D721Med (cell line): ENCODE results near the gene CRTC1.
"Not testable (repeated sequence)": the region's sequence is repeated elsewhere in the genome, so short reads cannot be mapped to it uniquely, and the experiment has no call there.

ENCODE experiments used
- DNase-seq: peaks from one replicate; pipeline ENCODE4 v3.0.0; 2011; ENCODE audit warnings: low spot score; ENCODE audit not compliant: insufficient read length
- FAIRE-seq: peaks from 2 replicates; lab custom pipeline; 2011; peaks lifted over from hg19 to GRCh38; lab: Jason Lieb, UNC
- CTCF ChIP-seq: IDR thresholded peaks from 2 replicates; pipeline ENCODE4 v1.5.1; 2012; ENCODE audit warnings: mild to moderate bottlenecking, control low read depth; ENCODE audit not compliant: insufficient read depth; ENCODE audit errors: missing control alignments

The CRTC1 gene

GRCh38 chr19:18677156-18677555 is 6.3 kb upstream of the CRTC1 start:
- DNase-seq (no peak), FAIRE-seq (no peak)
- TF ChIP-seq CTCF, result no peak

- not testable (repeated sequence) for DNase-seq, FAIRE-seq
Measured at GRCh38 chr19:18680148-18680547, 3.3 kb upstream of the CRTC1 start.

- no peak for FAIRE-seq
- DNase-seq, result no peak
- no peak for TF ChIP-seq CTCF
Measured at GRCh38 chr19:18682807-18683108, 722 bp upstream of the CRTC1 start.

GRCh38 chr19:18683958-18684641 is 620 bp downstream of the CRTC1 start:
- no peak for TF ChIP-seq CTCF
- DNase-seq (no peak), FAIRE-seq (no peak)

GRCh38 chr19:18684642-18684993 is 1.1 kb downstream of the CRTC1 start:
- no peak for DNase-seq
- FAIRE-seq, result no peak
- TF ChIP-seq CTCF, result no peak

GRCh38 chr19:18685597-18686190 is 2.2 kb downstream of the CRTC1 start:
- no peak for FAIRE-seq
- DNase-seq, result no peak
- TF ChIP-seq CTCF, result no peak

- FAIRE-seq (no peak), DNase-seq (no peak)
- TF ChIP-seq CTCF, result no peak
Measured at GRCh38 chr19:18687740-18688465, 4.4 kb downstream of the CRTC1 start.
